ENCODE measurements around the gene CHAMP1. TPM values are rescaled to one million over a fixed set of nuclear protein-coding genes. Genes with fewer than 3 reads are reported as not detected.

Gene CHAMP1
- total and polyA plus RNA-seq, 2 of the 13 experiments (the other 11 are each of a cell fraction or from before 2014, with no cell fraction given), result 8.4 to 9.7 TPM

DNA sequence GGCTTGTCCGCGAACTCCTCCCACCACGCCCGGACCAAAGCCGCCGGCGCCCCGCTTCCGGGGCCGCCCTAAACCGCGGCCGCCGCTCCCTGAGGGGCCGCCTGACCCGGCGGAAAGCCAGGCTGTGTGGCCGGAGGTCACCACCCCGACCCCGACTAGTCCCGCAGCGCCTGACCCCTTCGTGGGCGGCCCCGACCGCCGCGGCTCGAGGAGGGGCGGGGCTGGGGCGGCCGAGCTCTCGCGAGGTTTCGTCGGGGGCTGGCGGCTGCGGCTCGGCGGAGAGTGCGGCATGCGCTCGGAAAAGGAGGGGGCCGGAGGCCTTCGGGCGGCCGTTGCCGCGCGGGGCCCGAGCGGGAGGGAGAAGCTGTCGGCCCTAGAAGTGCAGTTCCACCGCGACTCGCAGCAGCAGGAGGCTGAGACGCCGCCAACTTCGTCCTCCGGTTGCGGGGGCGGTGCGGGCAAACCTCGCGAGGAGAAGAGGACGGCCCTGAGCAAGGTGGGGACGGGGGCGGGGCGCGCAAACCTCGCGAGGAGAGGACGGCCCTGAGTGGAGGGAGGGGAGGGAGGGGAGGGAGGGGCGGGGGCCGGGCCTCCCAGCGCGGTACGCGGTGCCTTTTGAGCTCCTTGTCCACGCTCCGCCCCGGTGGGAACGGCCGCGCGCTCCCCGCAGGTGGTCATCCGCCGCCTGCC is 32.8 kb upstream of the CHAMP1 start, which contains the start of gene UPF3A (continued):
- TF ChIP-seq GABPA (IDR thresholded peaks at IDR 0.05; ENCODE audit: low read depth, low read length) (peak; percentile 40; the same call in 1 of the 2 replicates), GABPA (CRISPR knock-in tag; IDR thresholded peaks at IDR 0.05; ENCODE audit: low read depth) (0 out of 2 replicates have a peak, but pooled peaks have one; percentile 32), MAZ (IDR thresholded peaks at IDR 0.05; ENCODE audit: borderline replicate concordance, low read depth, low read length) (no peak), MAZ (CRISPR knock-in tag; IDR thresholded peaks at IDR 0.05; ENCODE audit: low read depth) (peak; percentile 93), ZNF20 (CRISPR knock-in tag; IDR thresholded peaks at IDR 0.05) (no peak), MATR3 (CRISPR knock-in tag; IDR thresholded peaks at IDR 0.05) (no peak), MZF1 (CRISPR knock-in tag; IDR thresholded peaks at IDR 0.05; ENCODE audit: borderline replicate concordance) (no peak), ZNF235 (CRISPR knock-in tag; IDR thresholded peaks at IDR 0.05; ENCODE audit: borderline replicate concordance) (peak; percentile 64; the same call in 1 of the 2 replicates), ZMYM2 (CRISPR knock-in tag; IDR thresholded peaks at IDR 0.05) (no peak), KLF9 (CRISPR knock-in tag; IDR thresholded peaks at IDR 0.05; ENCODE audit: low read depth) (0 out of 2 replicates have a peak, but pooled peaks have one; percentile 47), GTF3A (CRISPR knock-in tag; conservative IDR thresholded peaks at IDR 0.05) (no peak), ZNF569 (CRISPR knock-in tag; IDR thresholded peaks at IDR 0.05; ENCODE audit: borderline replicate concordance) (0 out of 2 replicates have a peak, but pooled peaks have one; percentile 48), RELA (CRISPR knock-in tag; IDR thresholded peaks at IDR 0.05) (no peak), ZNF7 (CRISPR knock-in tag; IDR thresholded peaks at IDR 0.05) (no peak), ZNF570 (CRISPR knock-in tag; IDR thresholded peaks at IDR 0.05; ENCODE audit: borderline replicate concordance) (no peak), ZNF460 (CRISPR knock-in tag; IDR thresholded peaks at IDR 0.05; ENCODE audit: borderline replicate concordance) (no peak; the same call in 1 of the 2 replicates), ZNF660 (CRISPR knock-in tag; IDR thresholded peaks at IDR 0.05; ENCODE audit: borderline replicate concordance, low read depth) (no peak), PLRG1 (conservative IDR thresholded peaks at IDR 0.05) (no peak)
- TF ChIP-seq, protein P1, sequence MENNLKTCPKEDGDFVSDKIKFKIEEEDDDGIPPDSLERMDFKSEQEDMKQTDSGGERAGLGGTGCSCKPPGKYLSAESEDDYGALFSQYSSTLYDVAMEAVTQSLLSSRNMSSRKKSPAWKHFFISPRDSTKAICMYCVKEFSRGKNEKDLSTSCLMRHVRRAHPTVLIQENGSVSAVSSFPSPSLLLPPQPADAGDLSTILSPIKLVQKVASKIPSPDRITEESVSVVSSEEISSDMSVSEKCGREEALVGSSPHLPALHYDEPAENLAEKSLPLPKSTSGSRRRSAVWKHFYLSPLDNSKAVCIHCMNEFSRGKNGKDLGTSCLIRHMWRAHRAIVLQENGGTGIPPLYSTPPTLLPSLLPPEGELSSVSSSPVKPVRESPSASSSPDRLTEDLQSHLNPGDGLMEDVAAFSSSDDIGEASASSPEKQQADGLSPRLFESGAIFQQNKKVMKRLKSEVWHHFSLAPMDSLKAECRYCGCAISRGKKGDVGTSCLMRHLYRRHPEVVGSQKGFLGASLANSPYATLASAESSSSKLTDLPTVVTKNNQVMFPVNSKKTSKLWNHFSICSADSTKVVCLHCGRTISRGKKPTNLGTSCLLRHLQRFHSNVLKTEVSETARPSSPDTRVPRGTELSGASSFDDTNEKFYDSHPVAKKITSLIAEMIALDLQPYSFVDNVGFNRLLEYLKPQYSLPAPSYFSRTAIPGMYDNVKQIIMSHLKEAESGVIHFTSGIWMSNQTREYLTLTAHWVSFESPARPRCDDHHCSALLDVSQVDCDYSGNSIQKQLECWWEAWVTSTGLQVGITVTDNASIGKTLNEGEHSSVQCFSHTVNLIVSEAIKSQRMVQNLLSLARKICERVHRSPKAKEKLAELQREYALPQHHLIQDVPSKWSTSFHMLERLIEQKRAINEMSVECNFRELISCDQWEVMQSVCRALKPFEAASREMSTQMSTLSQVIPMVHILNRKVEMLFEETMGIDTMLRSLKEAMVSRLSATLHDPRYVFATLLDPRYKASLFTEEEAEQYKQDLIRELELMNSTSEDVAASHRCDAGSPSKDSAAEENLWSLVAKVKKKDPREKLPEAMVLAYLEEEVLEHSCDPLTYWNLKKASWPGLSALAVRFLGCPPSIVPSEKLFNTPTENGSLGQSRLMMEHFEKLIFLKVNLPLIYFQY (CRISPR knock-in tag; IDR thresholded peaks at IDR 0.05; ENCODE audit: borderline replicate concordance), result peak; percentile 79
- TF ChIP-seq, protein P2, sequence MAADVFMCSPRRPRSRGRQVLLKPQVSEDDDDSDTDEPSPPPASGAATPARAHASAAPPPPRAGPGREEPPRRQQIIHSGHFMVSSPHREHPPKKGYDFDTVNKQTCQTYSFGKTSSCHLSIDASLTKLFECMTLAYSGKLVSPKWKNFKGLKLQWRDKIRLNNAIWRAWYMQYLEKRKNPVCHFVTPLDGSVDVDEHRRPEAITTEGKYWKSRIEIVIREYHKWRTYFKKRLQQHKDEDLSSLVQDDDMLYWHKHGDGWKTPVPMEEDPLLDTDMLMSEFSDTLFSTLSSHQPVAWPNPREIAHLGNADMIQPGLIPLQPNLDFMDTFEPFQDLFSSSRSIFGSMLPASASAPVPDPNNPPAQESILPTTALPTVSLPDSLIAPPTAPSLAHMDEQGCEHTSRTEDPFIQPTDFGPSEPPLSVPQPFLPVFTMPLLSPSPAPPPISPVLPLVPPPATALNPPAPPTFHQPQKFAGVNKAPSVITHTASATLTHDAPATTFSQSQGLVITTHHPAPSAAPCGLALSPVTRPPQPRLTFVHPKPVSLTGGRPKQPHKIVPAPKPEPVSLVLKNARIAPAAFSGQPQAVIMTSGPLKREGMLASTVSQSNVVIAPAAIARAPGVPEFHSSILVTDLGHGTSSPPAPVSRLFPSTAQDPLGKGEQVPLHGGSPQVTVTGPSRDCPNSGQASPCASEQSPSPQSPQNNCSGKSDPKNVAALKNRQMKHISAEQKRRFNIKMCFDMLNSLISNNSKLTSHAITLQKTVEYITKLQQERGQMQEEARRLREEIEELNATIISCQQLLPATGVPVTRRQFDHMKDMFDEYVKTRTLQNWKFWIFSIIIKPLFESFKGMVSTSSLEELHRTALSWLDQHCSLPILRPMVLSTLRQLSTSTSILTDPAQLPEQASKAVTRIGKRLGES (CRISPR knock-in tag; IDR thresholded peaks at IDR 0.05; ENCODE audit: borderline replicate concordance), result no peak
- TF ChIP-seq, protein P3, sequence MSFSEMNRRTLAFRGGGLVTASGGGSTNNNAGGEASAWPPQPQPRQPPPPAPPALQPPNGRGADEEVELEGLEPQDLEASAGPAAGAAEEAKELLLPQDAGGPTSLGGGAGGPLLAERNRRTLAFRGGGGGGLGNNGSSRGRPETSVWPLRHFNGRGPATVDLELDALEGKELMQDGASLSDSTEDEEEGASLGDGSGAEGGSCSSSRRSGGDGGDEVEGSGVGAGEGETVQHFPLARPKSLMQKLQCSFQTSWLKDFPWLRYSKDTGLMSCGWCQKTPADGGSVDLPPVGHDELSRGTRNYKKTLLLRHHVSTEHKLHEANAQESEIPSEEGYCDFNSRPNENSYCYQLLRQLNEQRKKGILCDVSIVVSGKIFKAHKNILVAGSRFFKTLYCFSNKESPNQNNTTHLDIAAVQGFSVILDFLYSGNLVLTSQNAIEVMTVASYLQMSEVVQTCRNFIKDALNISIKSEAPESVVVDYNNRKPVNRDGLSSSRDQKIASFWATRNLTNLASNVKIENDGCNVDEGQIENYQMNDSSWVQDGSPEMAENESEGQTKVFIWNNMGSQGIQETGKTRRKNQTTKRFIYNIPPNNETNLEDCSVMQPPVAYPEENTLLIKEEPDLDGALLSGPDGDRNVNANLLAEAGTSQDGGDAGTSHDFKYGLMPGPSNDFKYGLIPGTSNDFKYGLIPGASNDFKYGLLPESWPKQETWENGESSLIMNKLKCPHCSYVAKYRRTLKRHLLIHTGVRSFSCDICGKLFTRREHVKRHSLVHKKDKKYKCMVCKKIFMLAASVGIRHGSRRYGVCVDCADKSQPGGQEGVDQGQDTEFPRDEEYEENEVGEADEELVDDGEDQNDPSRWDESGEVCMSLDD (CRISPR knock-in tag; IDR thresholded peaks at IDR 0.05; ENCODE audit: borderline replicate concordance), result 0 out of 2 replicates have a peak, but pooled peaks have one; percentile 35
